Parietal lobe (tissue), 1 donor: ENCODE measurements around the gene BHMT2. TPM values are rescaled to one million over a fixed set of nuclear protein-coding genes. Genes with fewer than 3 reads are reported as not detected.

Source experiments
- total RNA-seq: library from RNA; depleted of rRNA; stranded (reverse); fragments of >200 nt; gene quantifications from one replicate; pipeline ENCODE4 v1.2.3, GENCODE V29; 2014

The BHMT2 gene
- total RNA-seq: not detected

GRCh38 chr5:79069488-79070349 lies at the start of gene BHMT2, which contains the start of gene DMGDH:
Gene BHMT2, plus strand, starts transcription at chr5:79069767. Its CDS starts 16 bp downstream, at chr5:79069783.
Gene DMGDH, minus strand, starts transcription at chr5:79069674. Its CDS starts 54 bp downstream, at chr5:79069620.

GRCh38 chr5:79111387-79111959 lies 41.9 kb downstream of the BHMT2 start, which contains the start of gene BHMT:
Gene BHMT, plus strand, starts transcription at chr5:79111809. Its CDS starts 77 bp downstream, at chr5:79111886.

Other genes starting within 250 kb of the BHMT2 start
- gene ARSB, start 84.5 kb upstream of the BHMT2 start, total RNA-seq: 28.5 TPM
- gene DMGDH, start 93 bp upstream of the BHMT2 start, total RNA-seq: 3.1 TPM
- gene BHMT, start 42.0 kb downstream of the BHMT2 start, total RNA-seq: not detected
- 46.0 TPM for gene JMY, start 166.4 kb downstream of the BHMT2 start, total RNA-seq